ENCODE data around the gene DCTN2.

DNA sequence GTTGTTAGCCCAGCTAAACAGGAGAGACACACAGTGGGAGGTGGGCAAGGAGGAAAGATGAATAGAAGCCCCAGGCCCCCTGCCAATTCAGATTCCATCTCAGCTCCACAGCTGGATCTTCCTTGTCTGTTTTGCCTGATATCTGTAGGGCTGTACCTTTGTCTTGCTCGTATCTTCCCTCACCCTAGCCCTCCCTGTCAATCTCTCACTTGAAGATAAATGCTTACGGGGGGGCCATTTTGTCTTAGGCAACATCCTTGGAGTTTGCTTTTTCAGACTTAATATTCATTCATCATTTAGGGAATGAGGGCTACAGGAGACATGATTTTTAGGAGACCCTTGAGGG is 5.3 kb upstream of the DCTN2 start:
- TF ChIP-seq, protein P1, sequence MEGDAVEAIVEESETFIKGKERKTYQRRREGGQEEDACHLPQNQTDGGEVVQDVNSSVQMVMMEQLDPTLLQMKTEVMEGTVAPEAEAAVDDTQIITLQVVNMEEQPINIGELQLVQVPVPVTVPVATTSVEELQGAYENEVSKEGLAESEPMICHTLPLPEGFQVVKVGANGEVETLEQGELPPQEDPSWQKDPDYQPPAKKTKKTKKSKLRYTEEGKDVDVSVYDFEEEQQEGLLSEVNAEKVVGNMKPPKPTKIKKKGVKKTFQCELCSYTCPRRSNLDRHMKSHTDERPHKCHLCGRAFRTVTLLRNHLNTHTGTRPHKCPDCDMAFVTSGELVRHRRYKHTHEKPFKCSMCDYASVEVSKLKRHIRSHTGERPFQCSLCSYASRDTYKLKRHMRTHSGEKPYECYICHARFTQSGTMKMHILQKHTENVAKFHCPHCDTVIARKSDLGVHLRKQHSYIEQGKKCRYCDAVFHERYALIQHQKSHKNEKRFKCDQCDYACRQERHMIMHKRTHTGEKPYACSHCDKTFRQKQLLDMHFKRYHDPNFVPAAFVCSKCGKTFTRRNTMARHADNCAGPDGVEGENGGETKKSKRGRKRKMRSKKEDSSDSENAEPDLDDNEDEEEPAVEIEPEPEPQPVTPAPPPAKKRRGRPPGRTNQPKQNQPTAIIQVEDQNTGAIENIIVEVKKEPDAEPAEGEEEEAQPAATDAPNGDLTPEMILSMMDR (IDR thresholded peaks at IDR 0.05): no peak
- no peak for TF ChIP-seq EP300 (IDR thresholded peaks at IDR 0.05)
- no peak for TF ChIP-seq POLR2A (IDR thresholded peaks at IDR 0.05)
